NCI-H2081 (cell line): ENCODE data around the gene KIF9.
"Not testable (repeated sequence)": the region's sequence is repeated elsewhere in the genome, so short reads cannot be mapped to it uniquely, and the experiment has no call there.

Source experiments
- DNase-seq, 2 experiments: peaks; one replicate each; lab custom pipeline; 2025; lab: John Stamatoyannopoulos, UW

The KIF9 gene

GRCh38 chr3:47181685-47182084, 100.9 kb downstream of the KIF9 start:
- not testable (repeated sequence) for DNase-seq

GRCh38 chr3:47180011-47180410, 102.6 kb downstream of the KIF9 start:
- DNase-seq: not testable (repeated sequence)
